Spleen (tissue), 13 donors: ENCODE data around the gene TMEM94. TPM values are rescaled to one million over a fixed set of nuclear protein-coding genes. Genes with fewer than 3 reads are reported as not detected.
A peak's percentile ranks its signal among the peaks of the same experiment; 100 is the strongest.

ENCODE experiments used
- DNase-seq: peaks from one replicate; pipeline ENCODE4 v3.0.0-alpha.2; 2020
- H3K27ac ChIP-seq, 8 donors: fragments of 200-600 bp; sonication (generic) in 7 of 8; 1 replicate in 4 of 8; 2 replicates in 4 of 8; pipeline versions ENCODE4 v1.5.0 to v1.8.0; 2016 to 2021; ENCODE audit warnings: inconsistent platforms in 4 of 8, mild to moderate bottlenecking in 4 of 8, moderate library complexity in 1 of 8
- H3K27me3 ChIP-seq, 7 donors: fragments of 200-600 bp; sonication (generic) in 6 of 7; replicated peaks in 1 of 7; 1 replicate in 4 of 7; 2 replicates in 3 of 7; pipeline versions ENCODE4 v1.5.0 to v1.8.0; 2016 to 2021; ENCODE audit warnings: inconsistent platforms in 3 of 7, mild to moderate bottlenecking in 1 of 7
- H3K36me3 ChIP-seq, 6 donors: fragments of 200-600 bp; sonication (generic) in 5 of 6; 1 replicate in 4 of 6; 2 replicates in 2 of 6; pipeline versions ENCODE4 v1.5.0 to v1.8.0; 2016 to 2021; ENCODE audit warnings: inconsistent platforms in 2 of 6
- H3K4me1 ChIP-seq, 6 donors: fragments of 200-600 bp; sonication (generic) in 5 of 6; 1 replicate in 3 of 6; 2 replicates in 3 of 6; pipeline versions ENCODE4 v1.5.0 to v1.8.0; 2016 to 2021; ENCODE audit warnings: inconsistent platforms in 3 of 6
- H3K4me3 ChIP-seq, 8 donors: fragments of 200-600 bp; sonication (generic) in 7 of 8; 1 replicate in 4 of 8; 2 replicates in 4 of 8; pipeline versions ENCODE4 v1.5.0 to v1.8.0; 2016 to 2021; ENCODE audit warnings: inconsistent platforms in 4 of 8, mild to moderate bottlenecking in 4 of 8, moderate library complexity in 2 of 8
- H3K9me3 ChIP-seq, 8 donors: fragments of 200-600 bp; sonication (generic) in 7 of 8; 1 replicate in 4 of 8; 2 replicates in 4 of 8; pipeline versions ENCODE4 v1.5.0 to v1.8.0; 2016 to 2021; ENCODE audit warnings: inconsistent platforms in 4 of 8
- CTCF ChIP-seq, 11 experiments: fragments of 200-600 bp in 7 of 11; fragments of 450-650 bp in 4 of 11; sonication (generic) in 4 of 11; IDR thresholded peaks in 8 of 11; conservative IDR thresholded peaks in 3 of 11; 1 replicate in 7 of 11; 2 replicates in 4 of 11; pipeline versions ENCODE4 v1.4.0 to v1.8.0; 2016 to 2021; ENCODE audit warnings: antibody characterized with exemption in 11 of 11, inconsistent platforms in 4 of 11, mild to moderate bottlenecking in 1 of 11
- POLR2A ChIP-seq, 3 donors: fragments of 450-650 bp; IDR thresholded peaks; one replicate each; pipeline ENCODE4 v1.5.1; 2017; ENCODE audit warnings: antibody characterized with exemption in 3 of 3, mild to moderate bottlenecking in 1 of 3
- POLR2AphosphoS5 ChIP-seq, 3 donors: sonication (generic); formaldehyde crosslinking; IDR thresholded peaks; one replicate each; pipeline ENCODE4 v1.5.1; 2017; ENCODE audit warnings: antibody characterized with exemption in 3 of 3
- WGBS, 5 donors: extraction: QIAGEN DNeasy Blood & Tissue Kit in 3 of 5; methylation state at CpG; one replicate each; pipeline versions ENCODE4 v1.1.5 to v1.1.7; 2013 to 2018; 5-methylcytosine and 5-hydroxymethylcytosine counted together
- intact Hi-C: fragments of 100-400 bp; cut with DNase I; formaldehyde crosslinking; loops from one replicate; pipeline ENCODE4 v1.15.0; 2023; ENCODE audit warnings: low total_unique reads
- long read RNA-seq, 2 donors: transcript quantifications; one replicate each; lab custom pipeline, GENCODE V29; 2026
- polyA plus RNA-seq, 3 donors: library from polyadenylated mRNA; stranded (reverse); fragments of 200-250 nt; gene quantifications; one replicate each; pipeline ENCODE4 v1.2.1, GENCODE V29; 2013
- total RNA-seq, 7 donors: library from RNA; depleted of rRNA in 3 of 7; stranded (reverse); fragments of >200 nt in 3 of 7; fragmentation: NEBNext Ultra II Directional in 4 of 7; extraction: Animal tissue kit (Norgen Biotek cat#: 25700) in 4 of 7; gene quantifications; one replicate each; pipeline versions ENCODE4 v1.1.0 to v1.2.1, GENCODE V29; 2016 to 2021
- donor health status: healthy with polysubstance abuse.
- donor health status: DM: no; HTN: no; CAD: no; lungs with moderate emphysema.
- donor health status: DM: no; HTN: no; CAD: no.
- donor health status: Bipolar disorder and iron deficiency.
- donor health status: healthy.
- donor health status: DM: no; HTN: no; CAD: no.
- donor health status: DM: yes; HTN: yes; CAD: no.

The TMEM94 gene
- total RNA-seq (100 to 1,000 TPM in 1 of 7 donors, 10 to 100 TPM in 6; 66.6 to 101 (median 94.1) TPM), polyA plus RNA-seq (10 to 100 TPM; 24.8 to 77.8 (median 59.5) TPM)
- long read RNA-seq, donor 1, partial matches to known transcripts = 20 of 20 reads
- long read RNA-seq, donor 1, other reads (novel, unspliced or antisense) = 0 of 20 reads
- long read RNA-seq, donor 2, full-length matches to known transcripts = 1 of 1 reads
- long read RNA-seq, donor 2, partial matches to known transcripts = 0 of 1 reads
- long read RNA-seq, donor 2, other reads (novel, unspliced or antisense) = 0 of 1 reads

GRCh38 chr17:75456417-75457046 is at the start of gene TMEM94:
Gene TMEM94 (plus strand): TSS chr17:75456635. CDS start chr17:75471906, 15,271 bp downstream.
- intact Hi-C loops = no loop called here
- Histone ChIP-seq H3K27me3 (no peaks in the 10 kb centered on the region), H3K4me3 (peak within 1 kb of the TSS; percentile 72 to 90 (median 82)), H3K36me3 (no peaks in the 10 kb centered on the region), H3K27ac (peak within 1 kb of the TSS; percentile 80 to 89 (median 88)), H3K9me3 (no peaks in the 10 kb centered on the region), H3K4me1 (peaks cover 9 to 50% (median 35%) of the 10 kb centered on the region in 6 donors)
- peak; percentile 96 for DNase-seq
- WGBS, 5 donors = 0 to 1% (median 0%) methylated on average over 17 to 33 of the region's 33 CpGs
- peak in 3 of 11 experiments; percentile 8 to 19 (median 16) for TF ChIP-seq CTCF (IDR thresholded peaks at IDR 0.05 in 8 of 11, conservative IDR thresholded peaks at IDR 0.05 in 3 of 11)
- TF ChIP-seq POLR2A (IDR thresholded peaks at IDR 0.05) = no peak
- TF ChIP-seq POLR2AphosphoS5 (IDR thresholded peaks at IDR 0.05) = peak; percentile 79 to 85 (median 81)

- 83 to 100% (median 92%) methylated on average over 2 of the region's 2 CpGs for WGBS, 5 donors
- no peaks in the 10 kb centered on the region for H3K36me3 ChIP-seq
- no peak for DNase-seq
- no peak for TF ChIP-seq CTCF (IDR thresholded peaks at IDR 0.05 in 8 of 11, conservative IDR thresholded peaks at IDR 0.05 in 3 of 11)
- TF ChIP-seq POLR2A (IDR thresholded peaks at IDR 0.05) = no peak
- no peak for TF ChIP-seq POLR2AphosphoS5 (IDR thresholded peaks at IDR 0.05)
- peaks cover 22 to 62% (median 35%) of the 10 kb centered on the region in 6 donors for H3K4me1 ChIP-seq
- intact Hi-C loops = no loop called here
- H3K27ac ChIP-seq = no peak overlapping the region
- no peak overlapping the region for H3K4me3 ChIP-seq
- H3K27me3 ChIP-seq = no peaks in the 10 kb centered on the region
- no peaks in the 10 kb centered on the region for H3K9me3 ChIP-seq
Observed at GRCh38 chr17:75407655-75408352, 48.6 kb upstream of the TMEM94 start.

GRCh38 chr17:75410141-75410540 is 46.3 kb upstream of the TMEM94 start:
- intact Hi-C loops = no loop called here
- DNase-seq = no peak
- H3K36me3 ChIP-seq = no peaks in the 10 kb centered on the region
- no peaks in the 10 kb centered on the region for H3K9me3 ChIP-seq
- no peaks in the 10 kb centered on the region for H3K27me3 ChIP-seq
- H3K4me1 ChIP-seq = peaks cover 11 to 50% (median 24%) of the 10 kb centered on the region in 6 donors
- WGBS, 5 donors = 80 to 91% (median 88%) methylated on average over 4 of the region's 4 CpGs
- no peak for TF ChIP-seq POLR2A (IDR thresholded peaks at IDR 0.05)
- no peak for TF ChIP-seq POLR2AphosphoS5 (IDR thresholded peaks at IDR 0.05)
- TF ChIP-seq CTCF (IDR thresholded peaks at IDR 0.05 in 8 of 11, conservative IDR thresholded peaks at IDR 0.05 in 3 of 11) = no peak
- no peak overlapping the region for H3K4me3 ChIP-seq
- no peak overlapping the region for H3K27ac ChIP-seq
